Hindlimb muscle (tissue), 1 donor: ENCODE results near the gene CNTN2. TPM values are rescaled to one million over a fixed set of nuclear protein-coding genes. Genes with fewer than 3 reads are reported as not detected.
A peak's percentile ranks its signal among the peaks of the same experiment; 100 is the strongest.

Experiments
- DNase-seq: peaks from one replicate; pipeline ENCODE4 v3.0.0-alpha.2; 2013
- polyA plus RNA-seq: library from polyadenylated mRNA; unstranded; fragments of 120-200 nt; gene quantifications from one replicate; pipeline ENCODE4 v1.2.1, GENCODE V29; 2013; ENCODE audit not compliant: insufficient read length

Gene CNTN2
- polyA plus RNA-seq, 1 donor, result 0.72 TPM

GRCh38 chr1:205054013-205054412 lies 11.0 kb downstream of the CNTN2 start:
- DNase-seq, result no peak

- DNase-seq, result no peak
These were observed 13.2 kb downstream of the CNTN2 start for GRCh38 chr1:205056188-205056611.

- DNase-seq, result no peak
These were observed 14.1 kb downstream of the CNTN2 start for GRCh38 chr1:205056956-205057568.

GRCh38 chr1:205057808-205058575 lies 15.0 kb downstream of the CNTN2 start:
- no peak for DNase-seq

- no peak for DNase-seq
These were observed 15.8 kb downstream of the CNTN2 start for GRCh38 chr1:205058853-205059252.

- no peak for DNase-seq
These were observed 16.6 kb downstream of the CNTN2 start for GRCh38 chr1:205059660-205060059.

- DNase-seq, result no peak
These were observed 17.7 kb downstream of the CNTN2 start for GRCh38 chr1:205060746-205061145.

- DNase-seq, result no peak
These were observed 18.2 kb downstream of the CNTN2 start for GRCh38 chr1:205061227-205061626.

- peak; percentile 78 for DNase-seq
These were observed 18.7 kb downstream of the CNTN2 start for GRCh38 chr1:205061665-205062069.

- DNase-seq, result no peak
These were observed 19.3 kb downstream of the CNTN2 start for GRCh38 chr1:205062319-205062718.

GRCh38 chr1:205062895-205063294 lies 19.9 kb downstream of the CNTN2 start:
- no peak for DNase-seq

GRCh38 chr1:205064301-205064700 lies 21.3 kb downstream of the CNTN2 start:
- no peak for DNase-seq

GRCh38 chr1:205064741-205065316 lies 21.8 kb downstream of the CNTN2 start:
- DNase-seq, result no peak

- no peak for DNase-seq
These were observed 22.7 kb downstream of the CNTN2 start for GRCh38 chr1:205065666-205066065.

- no peak for DNase-seq
These were observed 23.3 kb downstream of the CNTN2 start for GRCh38 chr1:205066141-205066818.

- DNase-seq, result no peak
These were observed 24.0 kb downstream of the CNTN2 start for GRCh38 chr1:205067031-205067430.

GRCh38 chr1:205068001-205068400 lies 25.0 kb downstream of the CNTN2 start:
- no peak for DNase-seq

GRCh38 chr1:205068457-205069040 lies 25.5 kb downstream of the CNTN2 start:
- no peak for DNase-seq

GRCh38 chr1:205069371-205070125 lies 26.5 kb downstream of the CNTN2 start:
- DNase-seq, result no peak

GRCh38 chr1:205071028-205071409 lies 28.0 kb downstream of the CNTN2 start:
- DNase-seq, result no peak

- no peak for DNase-seq
These were observed 28.8 kb downstream of the CNTN2 start for GRCh38 chr1:205071801-205072200.

- DNase-seq, result no peak
These were observed 29.3 kb downstream of the CNTN2 start for GRCh38 chr1:205072286-205072685.
